NCI-H128 (cell line): ENCODE data around the gene GNG2.
"Not testable (repeated sequence)": the region's sequence is repeated elsewhere in the genome, so short reads cannot be mapped to it uniquely, and the experiment has no call there.

Source experiments
- DNase-seq: peaks from one replicate; lab custom pipeline; 2025; ENCODE audit not compliant: unreplicated experiment; lab: John Stamatoyannopoulos, UW

The GNG2 gene

DNA sequence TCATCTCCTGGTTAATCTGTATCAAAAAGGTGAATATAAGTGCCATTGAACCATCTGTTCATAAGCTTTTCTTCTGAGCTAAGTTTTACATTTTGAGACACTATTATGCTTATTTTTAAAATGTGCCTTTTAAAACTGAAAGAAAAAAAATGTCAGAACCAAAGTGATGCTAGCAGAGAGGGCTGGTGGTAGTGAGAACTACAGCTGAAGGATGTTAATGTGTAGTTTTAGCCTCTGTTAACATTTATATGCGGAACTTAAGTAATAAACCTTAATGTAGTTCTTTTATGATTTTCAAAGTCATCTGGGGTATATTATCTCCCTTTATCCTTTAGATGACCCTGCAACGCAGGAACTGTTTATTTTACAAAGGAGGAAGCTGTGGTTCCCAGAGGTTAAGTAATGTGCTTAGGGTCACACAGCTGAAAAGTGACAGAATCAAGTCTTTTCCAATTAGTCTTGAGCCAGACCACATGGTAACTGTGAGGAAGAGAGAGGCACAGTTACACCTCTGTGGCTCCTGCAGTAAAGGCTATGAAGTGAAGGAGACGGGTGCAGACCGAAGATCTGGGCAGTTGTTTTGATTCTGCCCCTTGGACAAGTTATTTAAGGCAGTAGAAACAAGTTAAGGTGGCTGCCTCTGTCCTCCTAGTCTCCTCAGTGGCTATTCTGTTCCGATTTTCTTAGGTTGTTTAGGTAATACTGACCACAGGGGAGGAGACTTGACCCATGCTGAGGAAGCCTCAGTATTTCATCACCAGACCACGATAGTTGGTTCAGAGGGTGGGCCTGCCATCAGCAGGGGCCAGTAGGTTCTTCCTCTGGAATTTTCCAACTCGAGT is 23.9 kb downstream of the GNG2 start:
- DNase-seq = no peak

GRCh38 chr14:51889851-51890250 is 29.4 kb downstream of the GNG2 start:
- DNase-seq = no peak

- no peak for DNase-seq
Observed at GRCh38 chr14:51894250-51894649, 33.8 kb downstream of the GNG2 start.

DNA sequence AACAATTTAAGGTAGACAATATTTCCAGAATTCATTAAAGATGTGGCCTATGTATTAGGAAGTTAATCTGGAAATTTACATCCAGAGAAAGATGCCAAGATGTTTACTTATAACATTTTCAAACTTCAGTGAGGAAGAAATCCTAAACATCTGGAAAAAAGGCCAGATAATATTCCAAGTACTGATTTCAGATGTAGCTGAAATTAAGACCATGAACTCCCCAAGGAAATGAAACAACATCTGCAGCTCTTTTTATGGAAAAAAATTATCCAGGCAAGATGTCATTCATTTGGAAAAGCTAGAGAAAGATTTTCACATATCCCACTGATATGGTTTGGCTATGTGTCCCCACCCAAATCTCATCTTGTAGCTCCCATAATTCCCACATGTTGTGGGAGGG is 35.0 kb downstream of the GNG2 start:
- DNase-seq = no peak

- no peak for DNase-seq
Observed at GRCh38 chr14:51897791-51898355, 37.5 kb downstream of the GNG2 start.

- no peak for DNase-seq
Observed at GRCh38 chr14:51901475-51902024, 41.1 kb downstream of the GNG2 start.

- not testable (repeated sequence) for DNase-seq
Observed at GRCh38 chr14:51905656-51906121, 45.3 kb downstream of the GNG2 start.

DNA sequence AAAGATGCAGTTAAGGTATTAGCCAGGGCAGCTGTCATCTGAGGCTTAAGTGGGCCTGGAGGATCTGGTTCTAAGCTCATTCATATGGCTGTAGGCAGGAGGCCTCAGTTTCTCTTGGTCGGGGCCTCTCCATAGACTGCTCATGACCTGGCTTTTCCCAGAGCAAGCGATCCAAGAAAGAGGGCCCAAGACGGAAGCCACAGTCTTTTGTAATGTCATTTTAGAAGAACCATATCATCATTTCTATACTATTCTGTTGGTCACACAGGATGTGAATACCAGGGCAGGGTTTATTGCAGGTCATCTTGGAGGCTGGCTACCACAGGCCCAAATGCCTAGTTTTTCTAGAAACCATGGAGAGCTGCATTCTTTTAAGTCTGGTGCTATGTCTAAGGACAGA is 47.7 kb downstream of the GNG2 start:
- DNase-seq = no peak

- DNase-seq = no peak
Observed at GRCh38 chr14:51912112-51912786, 51.8 kb downstream of the GNG2 start.

- no peak for DNase-seq
Observed at GRCh38 chr14:51914310-51914709, 53.9 kb downstream of the GNG2 start.

DNA sequence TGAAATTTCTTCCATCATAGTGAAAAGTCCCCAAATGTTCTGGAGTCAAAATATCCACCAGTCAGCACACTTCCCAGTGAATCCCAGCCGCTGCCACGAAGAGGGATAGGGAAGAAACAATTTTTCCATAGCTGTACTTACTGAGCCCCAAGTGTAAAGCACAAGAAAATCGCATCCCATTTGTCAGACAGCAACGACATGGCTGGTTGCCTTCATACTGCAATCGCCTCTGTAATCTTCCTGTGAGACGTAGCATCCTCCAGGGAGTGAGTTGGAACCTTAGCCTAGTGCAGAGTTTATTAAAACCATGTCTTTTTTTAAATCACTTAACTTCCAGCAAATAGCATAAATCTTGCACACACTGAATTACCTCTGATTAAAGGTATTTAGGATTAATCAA is 56.8 kb downstream of the GNG2 start:
- DNase-seq = no peak

GRCh38 chr14:51921026-51921425 is 60.6 kb downstream of the GNG2 start:
- DNase-seq = no peak

DNA sequence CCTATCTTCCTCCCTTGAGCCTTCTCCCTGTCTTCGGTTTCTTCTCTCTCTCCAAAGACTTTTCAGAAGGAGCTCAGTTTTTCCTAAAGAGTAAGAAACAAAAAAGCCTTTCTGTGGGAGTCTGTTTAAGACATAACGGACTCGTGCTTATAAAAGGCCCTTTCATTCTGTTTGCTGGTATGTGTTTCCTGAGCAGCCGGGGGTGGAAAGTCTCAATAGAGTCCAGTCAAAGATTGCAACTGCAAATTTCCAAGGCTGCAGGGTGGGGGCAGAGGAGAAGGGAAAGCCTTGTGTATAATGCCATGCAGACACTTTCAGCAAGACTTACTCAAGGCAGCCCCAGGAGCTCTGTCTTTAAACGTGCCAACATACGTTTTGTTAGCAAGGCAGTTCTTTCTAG is 62.2 kb downstream of the GNG2 start:
- DNase-seq = no peak

DNA sequence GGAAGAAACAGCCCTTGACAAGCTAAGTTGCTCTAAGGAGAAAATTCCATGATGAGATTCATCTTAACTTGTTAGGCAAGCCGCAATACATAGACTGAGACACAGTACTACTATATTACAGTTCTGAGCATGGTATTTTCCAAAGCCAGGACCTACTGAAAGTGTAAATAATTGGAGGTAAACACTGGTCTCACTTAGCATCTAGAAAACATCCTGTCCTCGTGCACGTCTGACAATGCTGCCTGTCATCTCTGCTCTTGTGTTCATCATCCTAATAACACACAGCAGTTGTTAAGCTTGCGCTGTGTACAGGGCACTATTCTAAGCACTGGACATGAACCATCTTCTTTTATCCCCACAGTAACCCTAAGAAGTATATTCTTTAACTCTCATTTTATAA is 64.2 kb downstream of the GNG2 start:
- DNase-seq = no peak

- DNase-seq = no peak
Observed at GRCh38 chr14:51925980-51926379, 65.6 kb downstream of the GNG2 start.

- no peak for DNase-seq
Observed at GRCh38 chr14:51926449-51926848, 66.0 kb downstream of the GNG2 start.

DNA sequence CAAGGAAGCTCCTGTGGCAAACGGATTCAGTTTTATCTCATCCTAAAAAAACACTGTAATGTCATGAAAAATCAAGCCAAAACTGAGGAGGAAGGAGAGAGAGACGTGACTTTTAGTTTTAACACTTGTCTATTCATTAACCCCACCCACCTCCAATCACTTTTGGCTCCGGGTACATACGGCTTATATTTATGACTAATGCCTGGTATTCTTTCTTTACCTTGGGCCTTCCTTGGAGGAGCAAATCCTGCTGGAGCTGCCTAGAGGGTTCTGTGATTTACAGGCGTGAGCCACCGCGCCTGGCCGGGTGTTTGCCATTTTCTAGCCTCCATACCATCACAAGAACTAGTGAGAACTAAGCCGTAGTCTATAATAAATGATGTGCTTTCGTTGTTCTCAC is 68.2 kb downstream of the GNG2 start:
- no peak for DNase-seq

- no peak for DNase-seq
Observed at GRCh38 chr14:51929166-51929565, 68.8 kb downstream of the GNG2 start.

- DNase-seq = no peak
Observed at GRCh38 chr14:51929910-51930682, 69.7 kb downstream of the GNG2 start.

DNA sequence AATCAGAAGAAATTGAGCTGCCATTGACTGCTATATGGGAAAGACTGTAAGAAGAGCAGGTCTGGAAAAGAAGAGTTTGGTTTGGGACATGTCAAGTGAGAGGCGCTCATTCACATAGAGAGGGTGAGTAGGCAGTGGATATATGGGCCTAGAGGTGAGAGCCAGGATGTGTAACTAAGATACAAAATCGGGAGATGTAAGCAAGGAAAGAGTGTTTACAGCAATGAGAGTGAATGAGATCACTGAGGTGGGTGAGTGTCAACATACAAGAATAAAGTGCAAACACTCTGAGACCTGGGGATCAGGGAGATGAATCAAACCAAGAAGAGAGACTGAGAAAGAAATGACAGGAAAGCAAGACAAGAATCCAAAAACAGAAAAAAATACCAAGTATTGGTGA is 70.9 kb downstream of the GNG2 start:
- no peak for DNase-seq

DNA sequence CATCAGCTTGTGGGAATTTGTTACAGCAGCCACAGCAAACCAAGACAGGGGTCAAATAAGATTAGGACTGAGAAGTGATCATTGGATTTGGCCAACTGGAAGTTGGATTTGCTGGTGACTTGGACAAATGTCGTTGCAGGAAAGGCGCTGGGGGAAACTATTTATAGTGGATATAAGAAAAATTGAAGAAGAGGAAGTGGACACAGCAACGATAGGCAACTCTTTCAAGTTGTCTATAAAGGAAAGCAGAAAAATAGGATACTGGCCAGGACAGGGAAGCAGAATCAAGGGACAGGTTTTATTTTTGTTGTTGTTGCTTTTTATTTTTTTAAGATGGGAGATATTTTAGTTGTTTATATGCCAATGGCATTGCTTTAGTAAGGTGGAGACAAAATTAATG is 72.8 kb downstream of the GNG2 start:
- no peak for DNase-seq
